GM23338 (cell line): ENCODE measurements around the gene CDK3. TPM values are rescaled to one million over a fixed set of nuclear protein-coding genes. Genes with fewer than 3 reads are reported as not detected.

Source experiments
- ATAC-seq: fragments of 200-7000 bp; cut with Tn5 transposase; 3 replicates; pipeline ENCODE4 v1.9.1; 2020
- DNase-seq: peaks from one replicate; pipeline ENCODE4 v3.0.0-alpha.2; 2015; ENCODE audit warnings: low spot score
- H2AFZ ChIP-seq: fragments of 200-600 bp; sonication (generic); 2 replicates; pipeline ENCODE4 v1.8.0; 2016; ENCODE audit warnings: antibody characterized with exemption, mild to moderate bottlenecking, moderate library complexity
- H3F3A ChIP-seq: fragments of 200-600 bp; sonication (generic); replicated peaks from 2 replicates; pipeline ENCODE4 v1.8.0; 2017; ENCODE audit warnings: antibody characterized with exemption, mixed run types, low read depth
- H3K27ac ChIP-seq: fragments of 200-600 bp; sonication (generic); 2 replicates; pipeline ENCODE4 v1.6.1; 2016; ENCODE audit warnings: low read depth
- H3K27me3 ChIP-seq: fragments of 200-600 bp; sonication (generic); 2 replicates; pipeline ENCODE4 v1.8.0; 2016; ENCODE audit warnings: mild to moderate bottlenecking, mixed run types, moderate library complexity; ENCODE audit not compliant: insufficient read depth
- H3K36me3 ChIP-seq: fragments of 200-600 bp; sonication (generic); 2 replicates; pipeline ENCODE4 v1.8.0; 2016; ENCODE audit warnings: mild to moderate bottlenecking; ENCODE audit not compliant: insufficient read depth
- H3K4me1 ChIP-seq: fragments of 200-600 bp; sonication (generic); 2 replicates; pipeline ENCODE4 v1.8.0; 2016; ENCODE audit warnings: mild to moderate bottlenecking, moderate library complexity; ENCODE audit not compliant: insufficient read depth
- H3K4me2 ChIP-seq: fragments of 200-600 bp; sonication (generic); 2 replicates; pipeline ENCODE4 v1.7.1; 2017; ENCODE audit warnings: mixed run types
- H3K4me3 ChIP-seq: fragments of 200-600 bp; sonication (generic); 2 replicates; pipeline ENCODE4 v1.6.1; 2016; ENCODE audit warnings: mixed run types
- H3K79me2 ChIP-seq: fragments of 200-600 bp; sonication (generic); replicated peaks from 2 replicates; pipeline ENCODE4 v1.8.0; 2017; ENCODE audit warnings: mild to moderate bottlenecking; ENCODE audit not compliant: insufficient read depth
- H3K9me2 ChIP-seq: fragments of 200-600 bp; sonication (generic); 2 replicates; pipeline ENCODE4 v1.8.0; 2017; ENCODE audit not compliant: insufficient read depth
- H4K20me1 ChIP-seq: fragments of 200-600 bp; sonication (generic); replicated peaks from 2 replicates; pipeline ENCODE4 v1.8.0; 2017; ENCODE audit warnings: mild to moderate bottlenecking; ENCODE audit not compliant: insufficient read depth
- H3K27ac Mint-ChIP-seq: 2 replicates; pipeline ENCODE4 v1.8.0; 2020; ENCODE audit warnings: inconsistent platforms, mild to moderate bottlenecking, moderate library complexity, mixed read lengths
- H3K27me3 Mint-ChIP-seq: 3 replicates; pipeline ENCODE4 v1.8.0; 2022; ENCODE audit warnings: low read depth, mild to moderate bottlenecking, moderate library complexity, mixed read lengths, inconsistent platforms; ENCODE audit not compliant: insufficient read depth, poor library complexity
- H3K36me3 Mint-ChIP-seq: 3 replicates; pipeline ENCODE4 v1.8.0; 2021; ENCODE audit warnings: low read depth, mild to moderate bottlenecking, inconsistent platforms, moderate library complexity, mixed read lengths
- H3K4me1 Mint-ChIP-seq: 3 replicates; pipeline ENCODE4 v1.8.0; 2020; ENCODE audit warnings: mild to moderate bottlenecking, inconsistent platforms, mixed read lengths
- H3K4me3 Mint-ChIP-seq: 3 replicates; pipeline ENCODE4 v1.8.0; 2021; ENCODE audit warnings: moderate library complexity, mild to moderate bottlenecking, inconsistent platforms, mixed read lengths
- H3K9me3 Mint-ChIP-seq: 3 replicates; pipeline ENCODE4 v1.8.0; 2020; ENCODE audit warnings: moderate library complexity, mild to moderate bottlenecking, inconsistent platforms, mixed read lengths
- CREB1 ChIP-seq: fragments of 250-450 bp; sonication (Bioruptor Pico); IDR thresholded peaks from 2 replicates; pipeline ENCODE4 v1.5.0; 2020; ENCODE audit warnings: low read depth, mild to moderate bottlenecking, moderate library complexity
- EZH2 ChIP-seq: fragments of 200-600 bp; sonication (generic); IDR thresholded peaks from one replicate; pipeline ENCODE4 v1.8.0; 2017; ENCODE audit warnings: antibody characterized with exemption, mild to moderate bottlenecking, low read depth; ENCODE audit not compliant: unreplicated experiment
- EZH2phosphoT487 ChIP-seq: fragments of 200-600 bp; sonication (generic); IDR thresholded peaks from one replicate; pipeline ENCODE4 v1.8.1; 2018; ENCODE audit warnings: antibody characterized with exemption; ENCODE audit not compliant: unreplicated experiment
- STAT1 ChIP-seq: IDR thresholded peaks from one replicate; pipeline ENCODE4 v1.6.1; 2016; ENCODE audit warnings: antibody characterized with exemption; ENCODE audit not compliant: unreplicated experiment
- polyA plus RNA-seq: library from polyadenylated mRNA; unstranded; fragments of >200 nt; fragmentation: Nextera tagmentation; extraction: Ambion mirVana; gene quantifications from 2 replicates; pipeline ENCODE4 v1.2.1, GENCODE V29; 2016
- total RNA-seq: library from RNA; depleted of rRNA; stranded (reverse); fragments of >200 nt; shearing (Covaris generic); gene quantifications from 2 replicates; pipeline ENCODE4 v1.2.3, GENCODE V29; 2014
- TF ChIP-seq, protein P1 (sequence below): fragments of 250-450 bp; sonication (Bioruptor Pico); IDR thresholded peaks from 2 replicates; pipeline ENCODE4 v1.5.0; 2020; ENCODE audit warnings: mild to moderate bottlenecking, moderate library complexity

CDK3 gene
- total and polyA plus RNA-seq, 2 experiments from 2014 or later, result 7.9 to 10.2 TPM

DNA sequence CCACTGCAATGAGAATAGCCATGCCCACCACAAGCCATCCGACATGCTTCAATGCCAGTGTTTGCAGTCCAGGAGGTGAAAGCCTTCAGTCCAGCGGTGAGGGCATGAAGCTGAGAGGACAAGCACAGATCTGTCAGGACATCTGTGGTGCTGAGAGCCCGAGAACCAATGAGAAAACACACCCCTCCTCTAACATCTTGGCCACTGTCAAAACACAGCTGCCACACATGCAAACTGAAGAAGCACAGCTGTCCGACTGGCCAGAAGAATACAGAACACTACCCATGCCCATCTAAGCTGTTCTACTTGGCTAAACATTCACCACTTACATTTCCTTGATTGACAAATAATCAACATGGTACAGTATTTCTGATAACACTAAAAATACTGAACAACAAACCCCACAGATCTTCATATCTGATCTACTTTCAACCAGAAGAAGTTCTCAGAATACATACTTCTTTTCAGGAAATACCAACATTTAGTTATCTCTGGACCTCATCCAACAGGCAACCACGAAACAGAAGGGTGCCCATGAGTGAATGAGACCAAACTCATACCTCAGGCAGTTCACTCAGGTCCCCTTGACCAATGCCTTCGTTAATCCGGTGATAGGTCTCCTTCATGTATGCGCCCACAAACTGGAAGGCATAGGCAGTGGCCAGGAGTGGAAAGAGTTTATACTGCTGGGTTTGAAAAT, 49.6 kb upstream of the CDK3 start (continued):
- TF ChIP-seq, protein P1, sequence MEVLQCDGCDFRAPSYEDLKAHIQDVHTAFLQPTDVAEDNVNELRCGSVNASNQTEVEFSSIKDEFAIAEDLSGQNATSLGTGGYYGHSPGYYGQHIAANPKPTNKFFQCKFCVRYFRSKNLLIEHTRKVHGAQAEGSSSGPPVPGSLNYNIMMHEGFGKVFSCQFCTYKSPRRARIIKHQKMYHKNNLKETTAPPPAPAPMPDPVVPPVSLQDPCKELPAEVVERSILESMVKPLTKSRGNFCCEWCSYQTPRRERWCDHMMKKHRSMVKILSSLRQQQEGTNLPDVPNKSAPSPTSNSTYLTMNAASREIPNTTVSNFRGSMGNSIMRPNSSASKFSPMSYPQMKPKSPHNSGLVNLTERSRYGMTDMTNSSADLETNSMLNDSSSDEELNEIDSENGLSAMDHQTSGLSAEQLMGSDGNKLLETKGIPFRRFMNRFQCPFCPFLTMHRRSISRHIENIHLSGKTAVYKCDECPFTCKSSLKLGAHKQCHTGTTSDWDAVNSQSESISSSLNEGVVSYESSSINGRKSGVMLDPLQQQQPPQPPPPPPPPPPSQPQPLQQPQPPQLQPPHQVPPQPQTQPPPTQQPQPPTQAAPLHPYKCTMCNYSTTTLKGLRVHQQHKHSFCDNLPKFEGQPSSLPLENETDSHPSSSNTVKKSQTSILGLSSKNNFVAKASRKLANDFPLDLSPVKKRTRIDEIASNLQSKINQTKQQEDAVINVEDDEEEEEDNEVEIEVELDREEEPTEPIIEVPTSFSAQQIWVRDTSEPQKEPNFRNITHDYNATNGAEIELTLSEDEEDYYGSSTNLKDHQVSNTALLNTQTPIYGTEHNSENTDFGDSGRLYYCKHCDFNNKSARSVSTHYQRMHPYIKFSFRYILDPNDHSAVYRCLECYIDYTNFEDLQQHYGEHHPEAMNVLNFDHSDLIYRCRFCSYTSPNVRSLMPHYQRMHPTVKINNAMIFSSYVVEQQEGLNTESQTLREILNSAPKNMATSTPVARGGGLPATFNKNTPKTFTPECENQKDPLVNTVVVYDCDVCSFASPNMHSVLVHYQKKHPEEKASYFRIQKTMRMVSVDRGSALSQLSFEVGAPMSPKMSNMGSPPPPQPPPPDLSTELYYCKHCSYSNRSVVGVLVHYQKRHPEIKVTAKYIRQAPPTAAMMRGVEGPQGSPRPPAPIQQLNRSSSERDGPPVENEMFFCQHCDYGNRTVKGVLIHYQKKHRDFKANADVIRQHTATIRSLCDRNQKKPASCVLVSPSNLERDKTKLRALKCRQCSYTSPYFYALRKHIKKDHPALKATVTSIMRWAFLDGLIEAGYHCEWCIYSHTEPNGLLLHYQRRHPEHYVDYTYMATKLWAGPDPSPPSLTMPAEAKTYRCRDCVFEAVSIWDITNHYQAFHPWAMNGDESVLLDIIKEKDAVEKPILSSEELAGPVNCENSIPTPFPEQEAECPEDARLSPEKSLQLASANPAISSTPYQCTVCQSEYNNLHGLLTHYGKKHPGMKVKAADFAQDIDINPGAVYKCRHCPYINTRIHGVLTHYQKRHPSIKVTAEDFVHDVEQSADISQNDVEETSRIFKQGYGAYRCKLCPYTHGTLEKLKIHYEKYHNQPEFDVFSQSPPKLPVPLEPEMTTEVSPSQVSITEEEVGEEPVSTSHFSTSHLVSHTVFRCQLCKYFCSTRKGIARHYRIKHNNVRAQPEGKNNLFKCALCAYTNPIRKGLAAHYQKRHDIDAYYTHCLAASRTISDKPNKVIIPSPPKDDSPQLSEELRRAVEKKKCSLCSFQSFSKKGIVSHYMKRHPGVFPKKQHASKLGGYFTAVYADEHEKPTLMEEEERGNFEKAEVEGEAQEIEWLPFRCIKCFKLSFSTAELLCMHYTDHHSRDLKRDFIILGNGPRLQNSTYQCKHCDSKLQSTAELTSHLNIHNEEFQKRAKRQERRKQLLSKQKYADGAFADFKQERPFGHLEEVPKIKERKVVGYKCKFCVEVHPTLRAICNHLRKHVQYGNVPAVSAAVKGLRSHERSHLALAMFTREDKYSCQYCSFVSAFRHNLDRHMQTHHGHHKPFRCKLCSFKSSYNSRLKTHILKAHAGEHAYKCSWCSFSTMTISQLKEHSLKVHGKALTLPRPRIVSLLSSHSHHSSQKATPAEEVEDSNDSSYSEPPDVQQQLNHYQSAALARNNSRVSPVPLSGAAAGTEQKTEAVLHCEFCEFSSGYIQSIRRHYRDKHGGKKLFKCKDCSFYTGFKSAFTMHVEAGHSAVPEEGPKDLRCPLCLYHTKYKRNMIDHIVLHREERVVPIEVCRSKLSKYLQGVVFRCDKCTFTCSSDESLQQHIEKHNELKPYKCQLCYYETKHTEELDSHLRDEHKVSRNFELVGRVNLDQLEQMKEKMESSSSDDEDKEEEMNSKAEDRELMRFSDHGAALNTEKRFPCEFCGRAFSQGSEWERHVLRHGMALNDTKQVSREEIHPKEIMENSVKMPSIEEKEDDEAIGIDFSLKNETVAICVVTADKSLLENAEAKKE (CRISPR knock-in tag), result no peak
- TF ChIP-seq EZH2 (no peak), STAT1 (no peak)

DNA sequence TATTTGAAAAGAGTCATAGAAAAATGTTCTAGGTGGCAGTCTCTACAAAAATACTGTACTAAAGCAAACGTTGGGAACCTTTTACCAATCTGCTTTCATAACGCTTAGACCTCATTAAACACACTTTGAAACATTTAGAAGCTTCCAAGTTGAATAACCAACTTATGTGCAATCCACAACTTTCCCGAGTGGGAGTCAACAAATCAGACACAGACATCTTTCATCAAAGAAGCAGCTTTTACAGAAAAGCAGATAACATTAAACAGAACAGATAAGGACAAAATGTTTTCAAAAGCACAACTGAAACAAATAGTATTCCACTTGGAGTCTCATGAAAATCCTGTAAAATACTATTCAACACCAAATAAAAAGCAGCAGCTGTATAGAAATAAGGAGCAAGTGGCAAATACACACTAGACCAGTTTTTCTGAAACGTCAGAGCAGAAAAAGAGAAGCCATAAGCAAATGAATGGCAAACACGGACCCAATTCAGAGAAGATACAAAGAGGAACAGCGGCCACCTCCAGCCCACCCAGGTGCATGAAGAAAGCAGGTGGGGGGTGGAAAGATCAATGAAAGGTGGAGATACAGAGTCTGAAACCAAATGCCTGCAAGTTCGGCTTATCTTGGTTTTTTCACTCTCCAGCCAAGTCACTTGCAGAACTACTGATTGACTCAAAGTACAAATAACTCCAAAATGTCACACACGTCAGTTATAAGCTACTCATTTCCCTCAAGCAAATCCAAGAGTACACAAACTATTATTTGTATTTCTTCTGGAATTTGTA, 41.4 kb upstream of the CDK3 start:
- peaks cover 7% of the 10 kb centered on the region; the same call in 1 of the 2 replicates for H3F3A ChIP-seq
- H2AFZ ChIP-seq, result no peak overlapping the region
- peaks cover 45% of the 10 kb centered on the region for H3K79me2 ChIP-seq
- H3K27ac ChIP-seq, result peak overlapping the region; percentile 61
- Mint-ChIP-seq H3K4me3 (peak overlapping the region; percentile 43), H3K27me3 (no peaks in the 10 kb centered on the region), H3K27ac (peak overlapping the region; percentile 69), H3K4me1 (peaks cover 22% of the 10 kb centered on the region), H3K36me3 (peaks cover 19% of the 10 kb centered on the region; the same call in 2 of the 3 replicates), H3K9me3 (no peaks in the 10 kb centered on the region; the same call in 2 of the 3 replicates)
- ATAC-seq (peak; percentile 95), DNase-seq (peak; percentile 70)
- H3K36me3 ChIP-seq, result peaks cover 10% of the 10 kb centered on the region
- H4K20me1 ChIP-seq, result 0 out of 2 replicates have a peak, but pooled peaks cover 4% of the 10 kb centered on the region
- H3K9me2 ChIP-seq, result no peaks in the 10 kb centered on the region
- TF ChIP-seq EZH2phosphoT487, result no peak
- TF ChIP-seq, protein P1 (CRISPR knock-in tag), result peak; percentile 74; the same call in 1 of the 2 replicates
- TF ChIP-seq CREB1 (CRISPR knock-in tag), result 0 out of 2 replicates have a peak, but pooled peaks have one; percentile 43
- H3K27me3 ChIP-seq, result no peaks in the 10 kb centered on the region
- H3K4me3 ChIP-seq, result peak overlapping the region; percentile 38
- peaks cover 29% of the 10 kb centered on the region for H3K4me1 ChIP-seq
- peak overlapping the region; percentile 69 for H3K4me2 ChIP-seq
